ENCODE measurements around the gene PGBD1. TPM values are rescaled to one million over a fixed set of nuclear protein-coding genes. Genes with fewer than 3 reads are reported as not detected.

PGBD1 gene
- total and polyA plus RNA-seq, 2 of the 13 experiments (the other 11 are each of a cell fraction or from before 2014, with no cell fraction given) = 3.6 to 6.9 TPM

- TF ChIP-seq MTERF4 (CRISPR knock-in tag; IDR thresholded peaks at IDR 0.05) (peak; percentile 47; the same call in 1 of the 2 replicates), NR2C2 (CRISPR knock-in tag; IDR thresholded peaks at IDR 0.05; ENCODE audit: borderline replicate concordance) (peak; percentile 82), NFE2L2 (IDR thresholded peaks at IDR 0.05; ENCODE audit: low read length) (no peak), TBL1XR1 (IDR thresholded peaks at IDR 0.05; ENCODE audit: borderline replicate concordance, low read length, partially characterized antibody) (peak; percentile 43), ZFP82 (CRISPR knock-in tag; IDR thresholded peaks at IDR 0.05; ENCODE audit: borderline replicate concordance) (peak; percentile 58; the same call in 1 of the 2 replicates), PLSCR1 (CRISPR knock-in tag; IDR thresholded peaks at IDR 0.05; ENCODE audit: borderline replicate concordance) (no peak), ETV5 (CRISPR knock-in tag; IDR thresholded peaks at IDR 0.05; ENCODE audit: borderline replicate concordance) (peak; percentile 88)
These were observed 29.1 kb upstream of the PGBD1 start, which contains the start of gene ZKSCAN4 (continued) for GRCh38 chr6:28252009-28252975.

- POLR2A ChIA-PET = interaction anchor here (1.2 to 3.6 kb wide), 5 partner anchors 13 to 113 kb away, joined by 5 to 67 read pairs (median 19); partner anchors contain the start of genes ZKSCAN3, ZKSCAN8 and ZSCAN26
- intact Hi-C loops (cut with micrococcal nuclease; ENCODE audit: unreplicated experiment) = no loop called here
- TF ChIP-seq RFX3 (CRISPR knock-in tag; IDR thresholded peaks at IDR 0.05) (peak; percentile 57; the same call in 1 of the 2 replicates), JARID2 (CRISPR knock-in tag; IDR thresholded peaks at IDR 0.05; ENCODE audit: insufficient replicate concordance) (no peak), ZNF276 (CRISPR knock-in tag; IDR thresholded peaks at IDR 0.05; ENCODE audit: low read depth) (no peak), THAP8 (CRISPR knock-in tag; IDR thresholded peaks at IDR 0.05; ENCODE audit: borderline replicate concordance) (no peak)
These were observed 27.3 kb upstream of the PGBD1 start for GRCh38 chr6:28254121-28254519.

More at GRCh38 chr6:28254121-28254519, 27.3 kb upstream of the PGBD1 start:
- no peak overlapping the region for H3K27ac ChIP-seq (ENCODE audit: extremely low read length, insufficient read depth, low read length)
- in situ Hi-C loops (cut with HindIII; ENCODE audit: extremely low pct_ligation_motif_present, low pct_unique_long_range_greater_than_20kb) = loop anchor here (5.0 kb wide), 1 partner anchor 117 kb away; no protein-coding TSS in a partner anchor
- FAIRE-seq = no peak
- no peak overlapping the region for H3K4me3 ChIP-seq (replicated peaks in 1 of 3; ENCODE audit: insufficient read depth in 1 of 3, low read depth in 2 of 3, low read length in 3 of 3)
- H3K27me3 ChIP-seq (ENCODE audit: control insufficient read depth in 1 of 2, insufficient read depth in 2 of 2, low read length in 2 of 2) = peaks cover 0 to 2% of the 10 kb centered on the region in 2 experiments; a peak in 1 of 5 replicates
- H3K4me2 ChIP-seq (ENCODE audit: low read depth, low read length) = peak overlapping the region; percentile 95
- H3K79me2 ChIP-seq (ENCODE audit: insufficient read depth, low read length) = peaks cover 11% of the 10 kb centered on the region
- no TSS peak for BruUV-seq (replicated peaks)
- H3K4me1 ChIP-seq (ENCODE audit: insufficient read depth, low read length) = peaks cover 27% of the 10 kb centered on the region
- H3K36me3 ChIP-seq (replicated peaks in 1 of 2; ENCODE audit: control insufficient read depth in 1 of 2, insufficient read depth in 2 of 2, low read length in 2 of 2) = no peaks in the 10 kb centered on the region
- no peak for ATAC-seq
- CTCF ChIA-PET (ENCODE audit: low intra/inter-chr PET ratio, low total read pairs) = no interaction called here
- no peak overlapping the region for H3K9ac ChIP-seq (ENCODE audit: insufficient read depth, low read depth, low read length)
- no peaks in the 10 kb centered on the region for H4K20me1 ChIP-seq (ENCODE audit: insufficient read depth, low read length)
- H2AFZ ChIP-seq (ENCODE audit: low read length) = no peak overlapping the region
- 77% methylated on average over 1 of the region's 1 CpG for WGBS (ENCODE audit: low lambda C conversion rate)
- DNase-seq (ENCODE audit: low spot score) = no peak
- no peaks in the 10 kb centered on the region for H3K9me3 ChIP-seq (ENCODE audit: low read length)

Data from HepG2 (cell line).